H1 (cell line): ENCODE results near the gene GTF2H1. TPM values are rescaled to one million over a fixed set of nuclear protein-coding genes. Genes with fewer than 3 reads are reported as not detected.

ENCODE experiments used
- CTCF ChIA-PET: fragments of 300-600 bp; sonication (Branson Sonifier 250); formaldehyde crosslinking; loops from one replicate; lab custom pipeline; 2021; ENCODE audit not compliant: partially characterized antibody; lab: Charles Lee
- POLR2A ChIA-PET: fragments of 300-600 bp; sonication (Branson Sonifier 250); formaldehyde crosslinking; loops from one replicate; lab custom pipeline; 2021; ENCODE audit warnings: inconsistent platforms; ENCODE audit not compliant: partially characterized antibody; lab: Charles Lee
- DNase-seq, 2 experiments: peaks; one replicate each; pipeline versions ENCODE4 v3.0.0 to v3.0.0-alpha.2; 2010 to 2022; ENCODE audit warnings: low spot score in 2 of 2, low read depth in 1 of 2, mixed read lengths in 1 of 2
- FAIRE-seq: peaks from 2 replicates; lab custom pipeline; 2011; peaks lifted over from hg19 to GRCh38; lab: Jason Lieb, UNC
- H2AFZ ChIP-seq: 2 replicates; pipeline ENCODE4 v1.8.1; 2012; ENCODE audit warnings: low read length, inconsistent platforms
- H2AK5ac ChIP-seq: 2 replicates; pipeline ENCODE4 v1.6.1; 2013; ENCODE audit warnings: low read depth, low read length
- H2BK120ac ChIP-seq: replicated peaks from 2 replicates; pipeline ENCODE3; 2013; ENCODE audit warnings: low read depth, low read length, inconsistent platforms
- H2BK12ac ChIP-seq: 2 replicates; pipeline ENCODE4 v1.6.1; 2013; ENCODE audit warnings: low read depth, low read length
- H2BK15ac ChIP-seq: 2 replicates; pipeline ENCODE4 v1.6.1; 2013; ENCODE audit warnings: low read length
- H2BK20ac ChIP-seq: 2 replicates; pipeline ENCODE4 v1.6.1; 2013; ENCODE audit warnings: low read length
- H2BK5ac ChIP-seq: 2 replicates; pipeline ENCODE4 v1.6.1; 2013; ENCODE audit warnings: low read depth, low read length
- H3K14ac ChIP-seq: 2 replicates; pipeline ENCODE4 v1.6.1; 2013; ENCODE audit warnings: inconsistent platforms; ENCODE audit not compliant: insufficient read length
- H3K18ac ChIP-seq: 2 replicates; pipeline ENCODE4 v1.6.1; 2013; ENCODE audit warnings: low read length; ENCODE audit errors: extremely low read depth
- H3K23ac ChIP-seq: 2 replicates; pipeline ENCODE4 v1.6.1; 2013; ENCODE audit warnings: inconsistent platforms; ENCODE audit not compliant: insufficient read length
- H3K23me2 ChIP-seq: 2 replicates; pipeline ENCODE4 v1.6.1; 2013; ENCODE audit warnings: low read depth, low read length
- H3K27ac ChIP-seq: 2 replicates; pipeline ENCODE4 v1.6.1; 2011; ENCODE audit warnings: low read depth, low read length, inconsistent platforms
- H3K27me3 ChIP-seq, 4 experiments: replicated peaks in 1 of 4; 1 replicate in 1 of 4; 2 replicates in 3 of 4; pipeline versions ENCODE4 v1.6.1 to v1.8.1; 2011 to 2013; ENCODE audit warnings: low read length in 3 of 4, mild to moderate bottlenecking in 3 of 4, inconsistent platforms in 2 of 4, mixed read lengths in 2 of 4, moderate library complexity in 1 of 4; ENCODE audit not compliant: control insufficient read depth in 3 of 4, insufficient read depth in 3 of 4; ENCODE audit errors: extremely low read depth in 1 of 4
- H3K36me3 ChIP-seq, 4 experiments: 2 replicates each; pipeline versions ENCODE4 v1.6.1 to v1.8.1; 2011 to 2013; ENCODE audit warnings: mild to moderate bottlenecking in 4 of 4, low read length in 3 of 4, moderate library complexity in 2 of 4, control low read depth in 1 of 4, inconsistent platforms in 1 of 4; ENCODE audit not compliant: insufficient read depth in 4 of 4, control insufficient read depth in 2 of 4
- H3K4ac ChIP-seq: replicated peaks from 2 replicates; pipeline ENCODE3; 2013; ENCODE audit warnings: low read length, low read depth, mixed read lengths, inconsistent platforms; ENCODE audit not compliant: insufficient read length
- H3K4me1 ChIP-seq, 4 experiments: replicated peaks in 1 of 4; 1 replicate in 1 of 4; 2 replicates in 3 of 4; pipeline versions ENCODE4 v1.6.1 to v1.8.1; 2011 to 2013; ENCODE audit warnings: low read length in 3 of 4, inconsistent platforms in 2 of 4, mixed read lengths in 1 of 4; ENCODE audit not compliant: insufficient read depth in 4 of 4, control insufficient read depth in 3 of 4
- H3K4me2 ChIP-seq, 2 experiments: 2 replicates each; pipeline versions ENCODE4 v1.6.1 to v1.8.1; 2011 to 2013; ENCODE audit warnings: low read depth in 2 of 2, low read length in 2 of 2, control low read depth in 1 of 2, inconsistent platforms in 1 of 2, mild to moderate bottlenecking in 1 of 2; ENCODE audit not compliant: insufficient read depth in 1 of 2
- H3K4me3 ChIP-seq, 4 experiments: fragments of 200-600, 300-600 bp in 1 of 4; sonication (generic), shearing (Covaris generic), sonication (Bioruptor Twin) in 1 of 4; 2 replicates each; pipeline versions ENCODE4 v1.5.1 to v1.8.1; 2011 to 2016; ENCODE audit warnings: low read length in 4 of 4, low read depth in 3 of 4, control low read depth in 2 of 4, inconsistent platforms in 2 of 4, mild to moderate bottlenecking in 2 of 4, mixed read lengths in 1 of 4, moderate library complexity in 1 of 4; ENCODE audit not compliant: insufficient read depth in 2 of 4; ENCODE audit errors: extremely low read depth in 1 of 4
- H3K56ac ChIP-seq: replicated peaks from 2 replicates; pipeline ENCODE3; 2013; ENCODE audit warnings: low read depth, mild to moderate bottlenecking, mixed read lengths, low read length, inconsistent platforms; ENCODE audit not compliant: insufficient read length
- H3K79me1 ChIP-seq: 2 replicates; pipeline ENCODE4 v1.6.1; 2013; ENCODE audit warnings: low read depth, low read length, control low read depth
- H3K79me2 ChIP-seq, 2 experiments: 2 replicates each; pipeline versions ENCODE4 v1.6.1 to v1.8.1; 2012 to 2013; ENCODE audit warnings: low read length in 2 of 2, mild to moderate bottlenecking in 2 of 2, inconsistent platforms in 1 of 2; ENCODE audit not compliant: insufficient read depth in 2 of 2, control insufficient read depth in 1 of 2
- H3K9ac ChIP-seq, 4 experiments: replicated peaks in 1 of 4; 1 replicate in 1 of 4; 2 replicates in 3 of 4; pipeline versions ENCODE4 v1.6.1 to v1.8.1; 2011 to 2013; ENCODE audit warnings: low read depth in 3 of 4, low read length in 3 of 4, control low read depth in 2 of 4, mild to moderate bottlenecking in 2 of 4, moderate library complexity in 2 of 4, inconsistent platforms in 1 of 4; ENCODE audit errors: extremely low read depth in 1 of 4
- H3K9me3 ChIP-seq, 2 experiments: 2 replicates each; pipeline versions ENCODE4 v1.6.1 to v1.8.1; 2012 to 2013; ENCODE audit warnings: mild to moderate bottlenecking in 2 of 2, moderate library complexity in 2 of 2, control low read depth in 1 of 2, inconsistent platforms in 1 of 2, low read depth in 1 of 2, low read length in 1 of 2, mixed read lengths in 1 of 2; ENCODE audit not compliant: insufficient read depth in 2 of 2
- H4K20me1 ChIP-seq, 2 experiments: replicated peaks in 1 of 2; 2 replicates each; pipeline versions ENCODE3 to v1.8.1; 2011 to 2013; ENCODE audit warnings: inconsistent platforms in 2 of 2, low read length in 2 of 2, mild to moderate bottlenecking in 1 of 2; ENCODE audit not compliant: insufficient read depth in 2 of 2, control insufficient read depth in 1 of 2
- H4K5ac ChIP-seq: 2 replicates; pipeline ENCODE4 v1.6.1; 2013; ENCODE audit warnings: low read length, low read depth, mixed read lengths, inconsistent platforms; ENCODE audit not compliant: insufficient read length
- H4K8ac ChIP-seq: 2 replicates; pipeline ENCODE4 v1.8.0; 2013; ENCODE audit warnings: mild to moderate bottlenecking, moderate library complexity, low read length, inconsistent platforms; ENCODE audit not compliant: insufficient read depth; ENCODE audit errors: extremely low read depth
- H4K91ac ChIP-seq: replicated peaks from 2 replicates; pipeline ENCODE3; 2013; ENCODE audit warnings: low read length, mixed read lengths, inconsistent platforms; ENCODE audit not compliant: insufficient read length
- BACH1 ChIP-seq: IDR thresholded peaks from 2 replicates; pipeline ENCODE4 v1.6.1; 2012; ENCODE audit warnings: low read length, improper control_type of control experiment
- FOSL1 ChIP-seq: IDR thresholded peaks from 2 replicates; pipeline ENCODE4 v1.6.1; 2011; ENCODE audit warnings: mild to moderate bottlenecking, low read depth, low read length, moderate library complexity; ENCODE audit not compliant: insufficient read depth
- GABPA ChIP-seq: IDR thresholded peaks from 2 replicates; pipeline ENCODE4 v1.6.1; 2011; ENCODE audit warnings: mild to moderate bottlenecking, low read length, moderate library complexity, borderline replicate concordance; ENCODE audit not compliant: insufficient read depth
- NANOG ChIP-seq: IDR thresholded peaks from 2 replicates; pipeline ENCODE4 v1.6.1; 2011; ENCODE audit warnings: low read length, low read depth, mild to moderate bottlenecking, inconsistent platforms; ENCODE audit not compliant: insufficient read depth, poor library complexity, severe bottlenecking
- NRF1 ChIP-seq: IDR thresholded peaks from 2 replicates; pipeline ENCODE4 v1.6.1; 2011; ENCODE audit warnings: mild to moderate bottlenecking, low read depth, low read length, improper control_type of control experiment
- RFX5 ChIP-seq: IDR thresholded peaks from 2 replicates; pipeline ENCODE4 v1.6.1; 2011; ENCODE audit warnings: low read depth, low read length, improper control_type of control experiment, borderline replicate concordance
- RNF2 ChIP-seq: fragments of 200-900, 300-1000 bp; sonication (generic); IDR thresholded peaks from 2 replicates; pipeline ENCODE4 v1.7.1; 2016; ENCODE audit warnings: borderline replicate concordance, low read depth, mild to moderate bottlenecking, antibody characterized with exemption, low read length; ENCODE audit not compliant: poor library complexity, severe bottlenecking; ENCODE audit errors: missing control alignments
- RXRA ChIP-seq: IDR thresholded peaks from 2 replicates; pipeline ENCODE4 v1.6.1; 2011; ENCODE audit warnings: low read depth, mild to moderate bottlenecking, low read length, moderate library complexity; ENCODE audit not compliant: insufficient read depth
- SIN3A ChIP-seq, 2 experiments: IDR thresholded peaks in 1 of 2; conservative IDR thresholded peaks in 1 of 2; 2 replicates each; pipeline ENCODE4 v1.6.1; 2011 to 2012; ENCODE audit warnings: low read length in 2 of 2, improper control_type of control experiment in 1 of 2, low read depth in 1 of 2, mild to moderate bottlenecking in 1 of 2
- SIX5 ChIP-seq: IDR thresholded peaks from 2 replicates; pipeline ENCODE4 v1.6.1; 2011; ENCODE audit warnings: mild to moderate bottlenecking, low read depth, low read length
- SP1 ChIP-seq: IDR thresholded peaks from 2 replicates; pipeline ENCODE4 v1.6.1; 2011; ENCODE audit warnings: low read depth, low read length
- TBP ChIP-seq: IDR thresholded peaks from 2 replicates; pipeline ENCODE4 v1.6.1; 2011; ENCODE audit warnings: low read depth, low read length, improper control_type of control experiment
- YY1 ChIP-seq: IDR thresholded peaks from 2 replicates; pipeline ENCODE4 v1.6.1; 2011; ENCODE audit warnings: low read depth, mild to moderate bottlenecking, low read length
- polyA plus RNA-seq, 7 experiments: library from polyadenylated mRNA; depleted of rRNA in 3 of 7; stranded (reverse) in 5 of 7; unstranded in 2 of 7; fragments of >200 nt in 5 of 7; fragments of 200-250 nt in 2 of 7; gene quantifications; 1 replicate in 5 of 7; 2 replicates in 1 of 7; 4 replicates in 1 of 7; pipeline versions ENCODE4 v1.2.1 to v1.2.3, GENCODE V29; 2011 to 2013; ENCODE audit warnings: missing spikeins in 2 of 7, mixed read lengths in 2 of 7
- total RNA-seq: library from RNA; stranded (reverse); fragmentation: NEBNext Ultra II Directional; extraction: Animal tissue kit (Norgen Biotek cat#: 25700); gene quantifications from 2 replicates; pipeline ENCODE4 v1.2.1, GENCODE V29; 2021
- TF ChIP-seq, protein P1 (sequence below): IDR thresholded peaks from 2 replicates; pipeline ENCODE4 v1.6.1; 2012; ENCODE audit warnings: inconsistent platforms

Gene GTF2H1
- total and polyA plus RNA-seq, 2 of the 8 experiments (the other 6 are each of a cell fraction or from before 2014, with no cell fraction given) = 9.1 to 26.3 TPM

DNA sequence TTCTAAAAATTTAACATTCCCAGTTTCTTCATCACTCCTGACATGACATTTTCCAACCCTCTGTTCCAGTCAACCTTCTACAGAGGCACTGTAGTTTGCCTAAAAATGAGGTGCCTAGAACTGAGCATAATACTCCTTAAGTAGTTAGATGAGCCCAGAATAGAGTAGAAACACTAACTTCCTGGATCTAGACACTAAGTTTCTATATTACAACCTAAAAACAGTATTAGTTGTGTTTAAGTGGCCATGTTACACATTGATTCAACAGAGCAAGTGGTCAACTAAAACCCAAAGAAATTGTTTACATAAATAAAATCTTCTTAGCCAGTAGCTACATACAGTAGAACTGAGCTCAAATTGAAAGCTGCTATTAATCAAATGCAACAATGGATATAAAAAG, 1.8 kb upstream of the GTF2H1 start:
- Histone ChIP-seq H3K27me3 (no peaks in the 10 kb centered on the region), H3K18ac (no peak overlapping the region), H3K4me3 (peak overlapping the region in 2 of 4 experiments; percentile 81 to 92; a peak in 3 of 8 replicates), H2BK12ac (no peak overlapping the region), H3K79me1 (peaks cover 5% of the 10 kb centered on the region; the same call in 1 of the 2 replicates), H2BK120ac (no peak overlapping the region), H3K23ac (no peak overlapping the region), H4K5ac (no peak overlapping the region), H4K20me1 (peaks cover 0 to 2% of the 10 kb centered on the region in 2 experiments), H3K79me2 (peaks cover 14 to 84% of the 10 kb centered on the region in 2 experiments; a peak in 3 of 4 replicates), H3K36me3 (peaks cover 0 to 4% (median 0%) of the 10 kb centered on the region in 4 experiments; a peak in 2 of 8 replicates), H3K27ac (no peak overlapping the region), H3K4me2 (peak overlapping the region; percentile 77 to 89; a peak in 3 of 4 replicates), H3K4ac (no peak overlapping the region), H3K9ac (no peak overlapping the region; a peak in 1 of 7 replicates), H3K9me3 (no peaks in the 10 kb centered on the region), H2BK15ac (no peak overlapping the region), H2BK5ac (no peak overlapping the region), H3K56ac (no peak overlapping the region), H2AK5ac (no peak overlapping the region), H3K4me1 (no peaks in the 10 kb centered on the region; a peak in 2 of 7 replicates), H3K23me2 (peaks cover 11% of the 10 kb centered on the region), H2BK20ac (no peak overlapping the region), H2AFZ (no peak overlapping the region), H4K91ac (no peak overlapping the region), H3K14ac (no peak overlapping the region), H4K8ac (no peak overlapping the region)
- no peak for FAIRE-seq
- ChIA-PET CTCF (interaction anchor here (1.1 to 1.2 kb wide), 2 partner anchors 205 to 455 kb away, joined by 3 to 5 read pairs; no protein-coding TSS in a partner anchor), POLR2A (interaction anchor here (0.8 to 3.6 kb wide), 3 partner anchors 11 to 75 kb away, joined by 3 to 24 read pairs (median 22); partner anchors contain the start of gene LDHA)
- DNase-seq = no peak
- no peak for TF ChIP-seq RNF2
- TF ChIP-seq NRF1 = no peak
- TF ChIP-seq, protein P1, sequence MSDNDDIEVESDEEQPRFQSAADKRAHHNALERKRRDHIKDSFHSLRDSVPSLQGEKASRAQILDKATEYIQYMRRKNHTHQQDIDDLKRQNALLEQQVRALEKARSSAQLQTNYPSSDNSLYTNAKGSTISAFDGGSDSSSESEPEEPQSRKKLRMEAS = no peak
- TF ChIP-seq SIN3A (conservative IDR thresholded peaks at IDR 0.05 in 1 of 2, IDR thresholded peaks at IDR 0.05 in 1 of 2; ENCODE audit: low read depth in 1 of 2, low read length in 2 of 2) = no peak
- TF ChIP-seq GABPA = no peak
- no peak for TF ChIP-seq BACH1
- no peak for TF ChIP-seq YY1
- TF ChIP-seq TBP = no peak
- no peak for TF ChIP-seq SP1
- TF ChIP-seq RFX5 = no peak
- TF ChIP-seq NANOG = no peak
- TF ChIP-seq FOSL1 = no peak
- TF ChIP-seq RXRA = no peak
- TF ChIP-seq SIX5 = no peak
